ENCODE results near the gene KIAA0408. TPM values are rescaled to one million over a fixed set of nuclear protein-coding genes. Genes with fewer than 3 reads are reported as not detected.
"Not testable (repeated sequence)": the region's sequence is repeated elsewhere in the genome, so short reads cannot be mapped to it uniquely, and the experiment has no call there.

KIAA0408 gene
- total RNA-seq, 2 experiments from 2014 or later: 10.7 to 10.8 TPM

DNA sequence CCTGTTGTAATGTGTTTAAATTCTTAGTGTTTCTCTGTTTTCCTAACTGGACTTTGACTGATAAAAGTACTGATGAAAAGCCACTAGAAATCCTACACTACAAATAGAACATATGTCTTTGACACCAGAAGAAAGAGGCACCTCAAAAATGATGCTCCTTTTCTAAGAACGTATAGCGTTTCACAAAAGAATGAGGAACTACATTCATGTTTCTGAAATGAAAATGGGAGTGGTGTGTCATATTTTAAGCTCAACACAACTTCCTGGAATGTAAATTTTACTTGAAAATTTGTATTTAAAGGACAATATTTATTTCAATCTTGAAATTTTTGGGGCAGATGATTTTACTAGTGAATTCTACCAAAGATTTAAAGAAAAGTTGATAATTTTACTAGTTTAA is 35.3 kb downstream of the KIAA0408 start:
- CTCF ChIA-PET: no interaction called here
- POLR2A ChIA-PET: no interaction called here

DNA sequence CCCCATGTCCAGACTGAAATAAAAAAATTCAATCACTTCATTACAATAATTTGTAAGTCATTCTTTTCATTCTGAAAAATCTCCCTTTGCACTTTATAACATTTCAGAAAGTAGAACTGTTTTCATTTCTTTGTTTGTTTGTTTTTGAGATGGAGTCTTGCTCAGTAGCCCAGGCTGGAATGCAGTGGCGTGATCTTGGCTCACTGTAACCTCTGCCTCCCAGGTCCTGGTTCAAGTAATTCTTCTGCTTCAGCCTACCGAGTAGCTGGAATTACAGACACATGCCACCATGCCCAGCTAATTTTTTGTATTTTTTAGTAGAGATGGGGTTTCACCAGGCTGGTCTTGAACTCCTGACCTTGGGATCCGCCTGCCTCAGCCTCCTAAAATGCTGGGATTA is 38.0 kb downstream of the KIAA0408 start:
- CTCF ChIA-PET: interaction anchor here (0.8 kb wide), 1 partner anchor 38 kb away, joined by 3 read pairs; the partner anchor contains the start of gene KIAA0408
- POLR2A ChIA-PET: not testable (repeated sequence)

DNA sequence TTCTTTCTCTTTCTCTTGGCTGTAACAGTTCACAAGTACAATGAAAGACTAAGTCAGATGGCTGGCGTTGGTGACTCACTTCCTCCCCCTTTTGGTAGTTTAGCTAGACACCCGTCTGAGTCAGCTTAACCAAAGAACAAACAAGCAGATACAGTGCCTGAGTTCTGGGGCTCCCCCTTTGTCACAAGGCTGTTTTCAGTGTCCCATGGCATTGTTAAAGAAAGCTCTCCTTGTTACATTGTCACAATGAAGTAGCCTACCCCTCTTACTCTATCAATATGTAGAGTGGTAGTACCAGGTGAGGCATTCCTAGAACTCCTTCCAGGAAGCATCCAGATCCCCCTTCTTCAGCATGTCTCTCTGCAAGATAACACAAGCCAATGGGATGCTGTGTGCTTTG is 38.6 kb downstream of the KIAA0408 start:
- ChIA-PET CTCF (interaction anchor here (0.8 kb wide), 1 partner anchor 39 kb away, joined by 3 read pairs; the partner anchor contains the start of gene KIAA0408), POLR2A (no interaction called here)

DNA sequence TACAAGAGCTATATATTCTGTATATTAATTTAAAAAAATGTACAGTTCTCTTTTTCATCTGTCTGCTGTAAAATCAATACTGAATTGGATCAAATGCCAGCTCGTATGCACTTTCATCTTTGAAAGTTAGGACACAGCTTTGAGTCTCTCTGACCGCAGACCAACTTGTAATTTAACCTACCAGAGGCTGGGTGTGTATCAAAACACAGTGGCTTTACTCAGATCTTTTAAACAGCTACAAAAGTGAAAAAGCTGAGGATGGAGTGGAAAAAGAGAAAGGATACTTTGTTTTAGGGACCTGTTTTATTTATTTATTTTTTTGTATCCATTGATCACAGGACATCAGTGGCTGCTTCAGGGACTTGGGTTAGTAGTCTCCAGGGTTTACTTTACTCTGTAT is 44.1 kb downstream of the KIAA0408 start:
- CTCF ChIA-PET: no interaction called here
- POLR2A ChIA-PET: no interaction called here

DNA sequence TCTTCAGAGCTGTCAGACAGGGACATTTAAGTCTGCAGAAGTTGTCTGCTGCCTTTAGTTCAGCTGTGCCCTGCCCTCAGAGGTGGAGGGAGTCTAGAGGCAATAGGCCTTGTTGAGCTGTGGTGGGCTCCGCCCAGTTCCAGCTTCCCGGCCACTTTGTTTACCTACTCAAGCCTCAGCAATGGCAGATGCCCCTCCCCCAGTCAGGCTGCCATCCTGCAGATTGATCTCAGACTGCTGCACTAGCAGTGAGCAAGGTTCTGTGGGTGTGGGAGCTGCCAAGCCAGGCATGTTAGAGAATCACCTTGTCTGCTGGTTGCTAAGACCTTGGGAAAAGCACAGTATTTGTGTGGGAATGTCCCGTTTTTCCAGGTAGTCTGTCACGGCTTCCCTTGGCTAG is 46.1 kb downstream of the KIAA0408 start:
- CTCF ChIA-PET, POLR2A ChIA-PET: not testable (repeated sequence)

DNA sequence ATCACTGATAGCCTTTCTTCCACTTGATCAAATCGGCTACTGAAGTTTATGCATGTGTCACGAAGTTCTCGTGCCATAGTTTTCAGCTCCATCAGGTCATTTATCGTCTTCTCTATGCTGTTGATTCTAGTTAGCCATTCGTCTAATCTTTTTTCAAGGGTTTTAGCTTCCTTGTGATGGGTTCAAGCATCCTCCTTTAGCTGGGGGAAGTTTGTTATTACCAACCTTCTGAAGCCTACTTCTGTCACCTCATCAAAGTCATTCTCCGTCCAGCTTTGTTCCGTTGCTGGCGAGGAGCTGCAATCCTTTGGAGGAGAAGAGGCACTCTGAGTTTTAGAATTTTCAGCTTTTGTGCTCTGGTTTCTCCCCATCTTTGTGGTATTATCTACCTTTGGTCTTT is 47.2 kb downstream of the KIAA0408 start:
- CTCF ChIA-PET: not testable (repeated sequence)

More for the DNA sequence above, 47.2 kb downstream of the KIAA0408 start:
- POLR2A ChIA-PET: not testable (repeated sequence)

Other genes starting within 250 kb of the KIAA0408 start
- 10 to 100 TPM; 18.7 to 19.4 TPM for gene RNF146, start 192.5 kb downstream of the KIAA0408 start, total RNA-seq
- gene ECHDC1, start 115.8 kb downstream of the KIAA0408 start, total RNA-seq: 10 to 100 TPM; 69.5 to 72.9 TPM
- gene C6orf58, start 117.8 kb upstream of the KIAA0408 start, total RNA-seq: not detected